Measurements from ENCODE around the gene KIF26B.

The KIF26B gene

DNA sequence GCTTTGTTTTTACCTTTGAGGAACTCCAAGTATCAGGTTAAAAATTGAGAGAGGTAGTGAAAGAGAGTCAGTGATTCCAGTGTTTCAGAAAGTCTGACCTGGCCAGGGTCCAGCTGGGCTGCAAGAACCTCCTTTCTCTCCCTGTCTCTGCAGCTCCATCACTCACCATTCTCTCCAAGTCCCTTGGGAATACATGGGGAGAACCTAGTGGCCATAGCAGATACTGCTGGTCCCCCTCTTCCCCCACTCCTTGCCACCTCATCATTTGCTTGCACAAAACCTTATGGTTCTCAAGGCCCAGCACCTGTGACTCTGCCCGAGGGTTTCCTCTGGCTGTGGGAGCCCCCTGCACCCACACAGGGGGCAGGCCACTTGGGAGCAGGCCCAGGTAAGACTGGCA is 279.5 kb downstream of the KIF26B start:
- Histone ChIP-seq H3K4me3 (ENCODE audit: low read length) (no peak overlapping the region), H3K9ac (ENCODE audit: low read length) (no peak overlapping the region), H3K36me3 (ENCODE audit: control insufficient read depth, insufficient read depth, low read length) (no peaks in the 10 kb centered on the region), H3K4me1 (ENCODE audit: control insufficient read depth, insufficient read depth, low read length) (no peaks in the 10 kb centered on the region), H3K27ac (ENCODE audit: low read depth, low read length) (no peak overlapping the region), H3K27me3 (ENCODE audit: control insufficient read depth, insufficient read depth, low read length) (no peaks in the 10 kb centered on the region)

DNA sequence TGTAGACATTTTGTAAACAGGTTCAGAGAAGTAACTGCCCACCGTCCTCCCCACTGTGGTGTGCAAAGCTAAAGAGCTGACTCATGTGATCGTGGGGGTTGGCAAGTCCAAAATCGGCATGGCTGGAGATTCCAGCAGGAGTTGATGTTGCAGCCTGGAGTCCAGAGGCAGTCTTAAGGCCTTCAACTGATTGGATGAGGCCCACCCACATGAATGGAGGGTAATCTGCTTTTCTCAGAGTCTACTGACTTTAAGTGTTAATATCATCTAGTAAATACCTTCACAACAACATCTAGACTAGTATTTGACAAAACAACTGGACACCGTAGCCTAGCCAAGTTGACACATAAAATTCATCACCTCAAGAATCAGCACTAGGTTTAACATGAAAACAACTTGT is 281.6 kb downstream of the KIF26B start:
- H3K27ac ChIP-seq (ENCODE audit: low read depth, low read length), result no peak overlapping the region
- no peak overlapping the region for H3K4me3 ChIP-seq (ENCODE audit: low read length)
- H3K27me3 ChIP-seq (ENCODE audit: control insufficient read depth, insufficient read depth, low read length), result no peaks in the 10 kb centered on the region
- H3K4me1 ChIP-seq (ENCODE audit: control insufficient read depth, insufficient read depth, low read length), result no peaks in the 10 kb centered on the region
- H3K36me3 ChIP-seq (ENCODE audit: control insufficient read depth, insufficient read depth, low read length), result no peaks in the 10 kb centered on the region
- no peak overlapping the region for H3K9ac ChIP-seq (ENCODE audit: low read length)

DNA sequence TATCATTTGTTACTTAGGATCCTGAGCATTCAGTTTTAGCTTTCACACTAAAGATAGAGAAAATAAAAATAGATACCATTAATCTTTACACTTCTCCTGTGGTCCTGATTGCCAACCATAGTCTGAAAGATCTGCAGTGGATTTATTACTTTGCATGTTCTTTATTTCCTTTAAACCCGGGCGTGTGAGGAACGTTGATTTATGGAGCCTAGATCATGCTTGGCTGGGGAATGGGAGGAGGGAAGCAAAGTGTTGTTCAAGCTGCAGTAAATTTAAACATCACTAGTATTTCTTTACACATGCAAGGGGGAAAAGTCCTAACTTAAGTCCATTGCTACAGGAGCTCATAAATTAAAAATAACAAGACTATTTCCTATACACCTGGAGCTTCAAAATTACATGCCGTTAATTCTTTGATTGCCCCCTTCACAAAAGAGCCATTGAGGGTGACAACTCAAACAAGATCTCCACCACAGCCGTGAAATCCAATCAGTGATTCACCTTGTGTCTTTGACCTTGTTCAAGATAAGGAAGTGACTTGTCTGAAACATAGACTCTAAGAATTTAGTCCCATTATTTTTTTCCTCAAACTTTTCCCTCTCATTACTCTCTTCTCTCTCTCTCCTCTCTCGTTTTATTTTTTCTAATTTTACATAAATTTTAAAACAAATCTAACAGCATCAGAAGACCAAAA is 282.7 kb downstream of the KIF26B start:
- no peak overlapping the region for H3K4me3 ChIP-seq (ENCODE audit: low read length)
- no peaks in the 10 kb centered on the region for H3K4me1 ChIP-seq (ENCODE audit: control insufficient read depth, insufficient read depth, low read length)
- H3K9ac ChIP-seq (ENCODE audit: low read length), result no peak overlapping the region
- H3K27ac ChIP-seq (ENCODE audit: low read depth, low read length), result no peak overlapping the region
- H3K27me3 ChIP-seq (ENCODE audit: control insufficient read depth, insufficient read depth, low read length), result no peaks in the 10 kb centered on the region
- H3K36me3 ChIP-seq (ENCODE audit: control insufficient read depth, insufficient read depth, low read length), result no peaks in the 10 kb centered on the region

DNA sequence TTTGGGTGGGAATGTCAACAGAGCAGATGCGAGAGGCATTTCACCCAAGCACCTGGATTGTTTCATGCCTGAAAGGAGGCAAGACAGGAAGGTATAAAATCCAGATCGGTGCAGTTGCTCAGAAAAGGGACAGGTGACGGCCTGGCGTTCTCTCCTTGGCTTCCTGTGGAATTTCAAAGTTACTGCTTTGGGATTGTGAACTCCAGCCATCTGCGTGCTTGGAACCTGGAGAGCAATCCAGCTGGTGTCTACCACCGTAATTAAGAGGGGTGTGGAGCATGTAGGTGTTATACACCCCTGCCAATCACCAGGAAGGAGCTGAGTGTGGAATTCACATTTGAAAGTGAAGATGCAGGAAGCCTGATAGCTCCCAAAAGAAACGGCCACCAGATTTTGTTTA is 286.1 kb downstream of the KIF26B start:
- H3K27ac ChIP-seq (ENCODE audit: low read depth, low read length), result no peak overlapping the region
- no peaks in the 10 kb centered on the region for H3K36me3 ChIP-seq (ENCODE audit: control insufficient read depth, insufficient read depth, low read length)
- no peak overlapping the region for H3K9ac ChIP-seq (ENCODE audit: low read length)
- no peak overlapping the region for H3K4me3 ChIP-seq (ENCODE audit: low read length)
- H3K4me1 ChIP-seq (ENCODE audit: control insufficient read depth, insufficient read depth, low read length), result no peaks in the 10 kb centered on the region
- H3K27me3 ChIP-seq (ENCODE audit: control insufficient read depth, insufficient read depth, low read length), result no peaks in the 10 kb centered on the region

DNA sequence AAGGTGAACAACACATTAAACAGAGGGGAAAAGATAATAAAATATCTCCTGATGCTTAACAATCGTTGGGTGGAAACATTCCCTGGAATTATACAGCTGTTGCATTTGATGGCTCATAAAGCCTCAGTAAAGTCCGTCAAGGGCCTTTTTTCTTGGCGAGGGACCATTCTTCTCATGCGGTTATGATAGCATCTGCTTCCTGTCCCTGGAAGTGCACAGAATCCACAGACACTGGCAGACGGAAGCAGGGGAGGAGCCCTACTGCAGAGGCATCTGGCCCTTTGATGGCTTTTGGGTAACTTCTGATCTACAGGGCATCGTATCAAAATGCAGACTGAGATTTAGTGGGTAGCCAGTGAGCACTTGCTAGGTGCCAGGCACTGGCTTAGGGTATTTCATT is 286.9 kb downstream of the KIF26B start:
- Histone ChIP-seq H3K27ac (ENCODE audit: low read depth, low read length) (no peak overlapping the region), H3K27me3 (ENCODE audit: control insufficient read depth, insufficient read depth, low read length) (no peaks in the 10 kb centered on the region), H3K4me1 (ENCODE audit: control insufficient read depth, insufficient read depth, low read length) (no peaks in the 10 kb centered on the region), H3K4me3 (ENCODE audit: low read length) (no peak overlapping the region), H3K36me3 (ENCODE audit: control insufficient read depth, insufficient read depth, low read length) (no peaks in the 10 kb centered on the region), H3K9ac (ENCODE audit: low read length) (no peak overlapping the region)

DNA sequence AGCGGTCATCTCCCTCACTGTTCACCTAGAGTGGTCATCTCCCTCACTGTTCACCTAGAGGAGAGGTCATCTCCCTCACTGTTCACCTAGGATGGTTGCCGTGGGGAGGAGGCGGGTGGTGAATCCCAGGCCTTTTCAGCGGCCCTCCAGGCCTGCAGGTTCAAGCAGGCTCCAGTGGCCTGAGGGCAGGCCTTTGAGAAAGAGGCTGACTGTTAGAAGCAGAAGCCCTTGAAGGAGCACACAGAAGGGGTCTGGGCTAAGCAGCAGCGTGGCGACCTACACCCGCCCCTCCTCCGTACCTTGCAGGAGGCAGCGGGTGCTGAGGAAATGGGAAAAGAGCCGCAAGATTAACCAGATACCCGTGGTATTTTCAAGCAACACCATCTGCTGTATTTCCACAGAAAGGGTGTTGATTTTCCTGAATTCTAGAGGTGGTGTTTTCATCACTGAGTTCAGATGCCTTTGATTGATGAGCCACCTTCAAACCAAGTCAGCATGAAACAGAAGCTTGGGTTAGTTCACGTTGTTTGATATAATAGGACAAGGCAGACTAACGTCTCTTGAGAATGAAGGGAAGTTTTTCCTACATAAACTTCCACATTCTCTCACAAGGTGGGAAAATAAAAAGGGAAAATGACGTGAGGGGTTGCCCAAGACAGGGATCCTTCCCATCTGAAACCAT is 289.5 kb downstream of the KIF26B start:
- no peak overlapping the region for H3K27ac ChIP-seq (ENCODE audit: low read depth, low read length)
- H3K4me3 ChIP-seq (ENCODE audit: low read length), result no peak overlapping the region
- H3K9ac ChIP-seq (ENCODE audit: low read length), result no peak overlapping the region
- no peaks in the 10 kb centered on the region for H3K36me3 ChIP-seq (ENCODE audit: control insufficient read depth, insufficient read depth, low read length)
- H3K4me1 ChIP-seq (ENCODE audit: control insufficient read depth, insufficient read depth, low read length), result peaks cover 3% of the 10 kb centered on the region
- H3K27me3 ChIP-seq (ENCODE audit: control insufficient read depth, insufficient read depth, low read length), result no peaks in the 10 kb centered on the region

DNA sequence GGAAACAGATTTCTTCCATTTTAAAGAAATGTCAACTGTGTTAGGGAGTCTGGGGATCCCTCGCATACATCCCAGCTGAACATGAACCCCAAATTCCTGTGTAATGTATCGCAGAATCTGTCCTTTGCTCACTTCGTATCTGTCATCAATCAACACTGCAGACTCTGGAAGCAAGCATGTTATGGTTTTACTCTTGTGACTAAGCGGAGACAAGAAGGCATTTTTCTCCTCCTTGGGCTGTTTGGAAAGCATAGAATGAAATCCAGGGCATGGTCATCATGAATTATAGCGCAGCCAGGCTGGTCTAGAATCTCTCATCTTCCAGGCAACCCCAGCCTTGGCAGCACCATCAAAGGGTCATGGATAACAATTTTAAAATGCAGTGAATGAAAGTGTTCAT is 290.2 kb downstream of the KIF26B start:
- no peaks in the 10 kb centered on the region for H3K27me3 ChIP-seq (ENCODE audit: control insufficient read depth, insufficient read depth, low read length)
- H3K4me1 ChIP-seq (ENCODE audit: control insufficient read depth, insufficient read depth, low read length), result peaks cover 5% of the 10 kb centered on the region
- H3K36me3 ChIP-seq (ENCODE audit: control insufficient read depth, insufficient read depth, low read length), result no peaks in the 10 kb centered on the region
- H3K9ac ChIP-seq (ENCODE audit: low read length), result no peak overlapping the region
- no peak overlapping the region for H3K27ac ChIP-seq (ENCODE audit: low read depth, low read length)
- H3K4me3 ChIP-seq (ENCODE audit: low read length), result no peak overlapping the region

DNA sequence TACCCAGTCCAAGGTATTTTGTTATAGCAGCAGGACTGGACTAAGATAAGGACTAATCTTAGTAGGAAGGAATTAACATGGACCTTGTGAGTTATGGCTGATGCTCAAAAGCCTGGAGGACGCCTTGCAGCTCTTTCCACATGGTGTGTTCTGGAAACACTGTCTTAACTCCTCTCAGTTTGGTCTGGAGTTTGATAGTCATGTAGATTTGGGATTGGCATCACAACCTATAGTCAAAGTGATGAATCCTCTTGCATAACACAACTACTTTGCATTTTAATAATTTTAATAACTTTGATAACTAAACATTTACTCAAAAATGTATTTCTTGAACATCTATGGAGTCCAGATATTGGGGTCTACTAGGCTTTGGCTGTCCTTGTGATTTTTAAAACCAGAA is 293.7 kb downstream of the KIF26B start:
- peaks cover 5% of the 10 kb centered on the region for H3K4me1 ChIP-seq (ENCODE audit: control insufficient read depth, insufficient read depth, low read length)
- no peak overlapping the region for H3K9ac ChIP-seq (ENCODE audit: low read length)
- no peak overlapping the region for H3K4me3 ChIP-seq (ENCODE audit: low read length)
- H3K27me3 ChIP-seq (ENCODE audit: control insufficient read depth, insufficient read depth, low read length), result no peaks in the 10 kb centered on the region
- no peaks in the 10 kb centered on the region for H3K36me3 ChIP-seq (ENCODE audit: control insufficient read depth, insufficient read depth, low read length)
- H3K27ac ChIP-seq (ENCODE audit: low read depth, low read length), result no peak overlapping the region

DNA sequence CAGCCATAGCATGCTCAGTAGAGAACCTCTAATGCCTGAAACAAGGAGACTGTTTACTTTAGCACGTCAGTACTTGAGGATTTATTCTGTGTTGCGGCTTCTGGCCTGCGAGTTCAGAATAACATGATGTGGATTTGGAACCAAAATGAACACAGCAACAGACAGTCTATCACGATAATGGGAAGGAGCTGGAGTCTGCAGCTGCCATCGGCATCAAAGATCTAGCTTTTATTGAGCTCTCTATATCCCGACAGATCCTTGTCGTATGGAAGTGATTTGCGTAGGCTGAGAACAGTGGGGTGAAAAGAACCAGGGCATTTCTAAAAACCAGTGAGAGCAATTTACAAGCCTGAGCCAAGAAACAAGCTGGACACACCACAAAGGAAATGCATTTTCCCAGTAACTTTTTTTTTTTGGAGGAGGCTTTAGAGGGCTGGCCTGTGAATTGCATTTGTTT is 294.2 kb downstream of the KIF26B start:
- H3K4me1 ChIP-seq (ENCODE audit: control insufficient read depth, insufficient read depth, low read length), result peaks cover 5% of the 10 kb centered on the region
- H3K27me3 ChIP-seq (ENCODE audit: control insufficient read depth, insufficient read depth, low read length), result no peaks in the 10 kb centered on the region
- H3K4me3 ChIP-seq (ENCODE audit: low read length), result no peak overlapping the region
- no peak overlapping the region for H3K9ac ChIP-seq (ENCODE audit: low read length)
- no peaks in the 10 kb centered on the region for H3K36me3 ChIP-seq (ENCODE audit: control insufficient read depth, insufficient read depth, low read length)
- no peak overlapping the region for H3K27ac ChIP-seq (ENCODE audit: low read depth, low read length)

DNA sequence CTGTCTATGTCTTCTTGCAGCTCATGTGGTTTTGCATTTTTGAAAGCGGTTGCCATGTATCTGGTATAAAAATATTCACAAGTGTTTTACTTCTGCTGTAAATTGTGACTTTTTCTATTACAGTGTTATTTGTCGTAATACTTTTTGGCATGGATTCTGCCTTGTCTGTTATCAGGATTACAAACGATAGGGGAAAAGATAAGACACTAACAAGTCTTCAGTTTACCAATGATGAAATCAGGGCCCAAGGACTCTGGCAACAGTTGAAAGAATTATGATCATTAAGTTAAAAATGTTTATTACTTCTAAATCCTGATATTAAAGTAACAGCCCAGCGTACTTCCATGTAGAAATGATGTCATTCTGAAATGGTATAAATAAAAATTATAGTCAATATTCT is 298.8 kb downstream of the KIF26B start:
- H3K4me1 ChIP-seq (ENCODE audit: control insufficient read depth, insufficient read depth, low read length), result peaks cover 3% of the 10 kb centered on the region
- no peaks in the 10 kb centered on the region for H3K27me3 ChIP-seq (ENCODE audit: control insufficient read depth, insufficient read depth, low read length)
- H3K4me3 ChIP-seq (ENCODE audit: low read length), result no peak overlapping the region
- no peak overlapping the region for H3K27ac ChIP-seq (ENCODE audit: low read depth, low read length)
- H3K36me3 ChIP-seq (ENCODE audit: control insufficient read depth, insufficient read depth, low read length), result no peaks in the 10 kb centered on the region
- no peak overlapping the region for H3K9ac ChIP-seq (ENCODE audit: low read length)

DNA sequence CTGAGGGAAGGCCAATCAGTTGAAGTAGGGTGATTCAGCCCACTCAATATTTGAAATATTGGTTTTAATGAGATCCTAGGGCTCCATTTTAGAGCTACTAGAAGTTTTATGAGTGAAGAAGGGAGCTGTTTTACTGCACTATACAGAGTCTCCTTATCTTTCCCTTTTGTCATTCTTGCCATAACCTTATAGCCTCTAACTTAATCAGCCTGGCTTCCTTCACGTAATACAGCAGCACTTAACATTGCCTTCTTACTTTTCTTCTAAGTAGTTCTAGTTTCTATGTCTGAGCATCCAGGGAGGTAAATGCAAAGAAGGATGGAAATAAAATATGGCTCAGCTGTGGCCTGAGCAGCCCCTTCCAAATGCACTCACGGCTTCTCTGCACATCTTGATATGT is 299.3 kb downstream of the KIF26B start:
- H3K27me3 ChIP-seq (ENCODE audit: control insufficient read depth, insufficient read depth, low read length), result no peaks in the 10 kb centered on the region
- peaks cover 3% of the 10 kb centered on the region for H3K4me1 ChIP-seq (ENCODE audit: control insufficient read depth, insufficient read depth, low read length)
- H3K36me3 ChIP-seq (ENCODE audit: control insufficient read depth, insufficient read depth, low read length), result no peaks in the 10 kb centered on the region
- no peak overlapping the region for H3K4me3 ChIP-seq (ENCODE audit: low read length)
- no peak overlapping the region for H3K9ac ChIP-seq (ENCODE audit: low read length)
- H3K27ac ChIP-seq (ENCODE audit: low read depth, low read length), result no peak overlapping the region

DNA sequence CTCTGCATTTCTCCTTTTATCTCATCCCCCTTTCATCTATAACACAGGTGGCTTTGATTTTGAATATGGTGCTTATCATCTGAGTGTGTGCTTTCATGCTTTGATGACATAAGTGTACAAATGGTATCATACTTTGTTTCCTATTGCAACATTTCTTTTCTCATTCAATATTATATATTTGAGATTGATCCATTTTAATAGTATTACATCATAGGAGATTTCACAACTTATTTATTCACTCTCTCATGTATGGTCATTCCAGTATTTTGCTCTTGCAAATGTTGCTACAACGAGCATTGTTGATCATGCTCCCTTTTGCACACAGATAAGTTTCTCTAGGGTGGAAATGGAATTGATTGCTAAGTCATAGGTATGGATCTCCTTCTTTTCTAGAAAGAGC is 302.8 kb downstream of the KIF26B start:
- no peak overlapping the region for H3K4me3 ChIP-seq (ENCODE audit: low read length)
- H3K4me1 ChIP-seq (ENCODE audit: control insufficient read depth, insufficient read depth, low read length), result no peaks in the 10 kb centered on the region
- no peaks in the 10 kb centered on the region for H3K27me3 ChIP-seq (ENCODE audit: control insufficient read depth, insufficient read depth, low read length)
- H3K27ac ChIP-seq (ENCODE audit: low read depth, low read length), result no peak overlapping the region
- H3K36me3 ChIP-seq (ENCODE audit: control insufficient read depth, insufficient read depth, low read length), result no peaks in the 10 kb centered on the region
- no peak overlapping the region for H3K9ac ChIP-seq (ENCODE audit: low read length)

DNA sequence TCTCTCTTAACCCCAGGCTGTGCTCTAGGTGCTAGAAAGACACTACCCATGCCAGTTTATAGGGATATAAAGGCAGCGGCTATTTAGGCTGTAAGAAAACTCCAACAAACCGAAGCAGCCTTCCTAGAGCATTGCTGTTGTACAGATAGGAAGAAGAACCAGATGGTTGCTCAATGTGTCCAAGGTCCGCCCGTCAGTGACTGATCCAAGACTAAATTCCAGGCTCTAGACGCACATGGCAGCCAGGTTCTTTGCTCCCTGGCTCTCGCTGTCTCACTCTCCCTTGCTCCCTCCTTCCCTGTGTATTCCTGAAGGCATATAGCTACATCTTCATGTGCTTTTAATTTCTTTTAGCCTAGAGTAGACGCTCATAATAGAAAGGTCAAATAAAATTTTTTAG is 303.4 kb downstream of the KIF26B start:
- Histone ChIP-seq H3K27me3 (ENCODE audit: control insufficient read depth, insufficient read depth, low read length) (no peaks in the 10 kb centered on the region), H3K36me3 (ENCODE audit: control insufficient read depth, insufficient read depth, low read length) (no peaks in the 10 kb centered on the region), H3K4me3 (ENCODE audit: low read length) (no peak overlapping the region), H3K27ac (ENCODE audit: low read depth, low read length) (no peak overlapping the region), H3K9ac (ENCODE audit: low read length) (no peak overlapping the region), H3K4me1 (ENCODE audit: control insufficient read depth, insufficient read depth, low read length) (no peaks in the 10 kb centered on the region)
